NCI-H1694 (cell line): ENCODE results near the gene C19orf12.

ENCODE experiments used
- DNase-seq: peaks from one replicate; lab custom pipeline; 2025; lab: John Stamatoyannopoulos, UW

The C19orf12 gene

GRCh38 chr19:29697523-29698261, 17.4 kb downstream of the C19orf12 start:
- DNase-seq: no peak

- DNase-seq: no peak
Observed at GRCh38 chr19:29696565-29696846, 18.6 kb downstream of the C19orf12 start.

- no peak for DNase-seq
Observed at GRCh38 chr19:29695765-29696564, 19.1 kb downstream of the C19orf12 start.

GRCh38 chr19:29694669-29695627, 20.1 kb downstream of the C19orf12 start:
- DNase-seq: peak; percentile 89

GRCh38 chr19:29694161-29694560, 20.9 kb downstream of the C19orf12 start:
- DNase-seq: no peak

GRCh38 chr19:29690842-29691241, 24.2 kb downstream of the C19orf12 start:
- peak; percentile 9 for DNase-seq

- no peak for DNase-seq
Observed at GRCh38 chr19:29687897-29688728, 26.9 kb downstream of the C19orf12 start.

GRCh38 chr19:29687244-29687896, 27.7 kb downstream of the C19orf12 start:
- no peak for DNase-seq

GRCh38 chr19:29686285-29686805, 28.7 kb downstream of the C19orf12 start:
- DNase-seq: no peak

- DNase-seq: no peak
Observed at GRCh38 chr19:29685326-29685725, 29.7 kb downstream of the C19orf12 start.

- DNase-seq: no peak
Observed at GRCh38 chr19:29683009-29683408, 32.1 kb downstream of the C19orf12 start.

GRCh38 chr19:29682236-29682895, 32.7 kb downstream of the C19orf12 start:
- no peak for DNase-seq

GRCh38 chr19:29681422-29682235, 33.4 kb downstream of the C19orf12 start:
- no peak for DNase-seq

GRCh38 chr19:29680937-29681336, 34.1 kb downstream of the C19orf12 start:
- DNase-seq: no peak

GRCh38 chr19:29680447-29680846, 34.6 kb downstream of the C19orf12 start:
- DNase-seq: no peak

GRCh38 chr19:29679598-29680210, 35.4 kb downstream of the C19orf12 start:
- DNase-seq: no peak

- no peak for DNase-seq
Observed at GRCh38 chr19:29678484-29679106, 36.5 kb downstream of the C19orf12 start.
